ENCODE results near the gene CROCC. TPM values are rescaled to one million over a fixed set of nuclear protein-coding genes. Genes with fewer than 3 reads are reported as not detected.

Gene CROCC
- total RNA-seq, 4 donors from 2014 or later = 19.5 to 63.8 (median 23.3) TPM

GRCh38 chr1:16988210-16988609 lies 66.5 kb downstream of the CROCC start:
- no peak for DNase-seq (ENCODE audit: low spot score in 2 of 2)
- TF ChIP-seq CTCF (IDR thresholded peaks at IDR 0.05) (no peak), POLR2A (IDR thresholded peaks at IDR 0.05) (no peak)
- intact Hi-C loops (cut with DNase I; ENCODE audit: low total_unique reads) = no loop called here
- WGBS, 2 donors = 69 to 91% methylated on average over 13 of the region's 13 CpGs
- no peak overlapping the region for H3K4me3 ChIP-seq (ENCODE audit: low read depth, poor library complexity, severe bottlenecking)

GRCh38 chr1:16989676-16990391 lies 68.1 kb downstream of the CROCC start:
- DNase-seq (ENCODE audit: low spot score in 2 of 2) = no peak
- no peak overlapping the region for H3K4me3 ChIP-seq (ENCODE audit: low read depth, poor library complexity, severe bottlenecking)
- WGBS, 2 donors = 92 to 93% methylated on average over 13 to 19 of the region's 22 CpGs
- intact Hi-C loops (cut with DNase I; ENCODE audit: low total_unique reads) = no loop called here
- TF ChIP-seq POLR2A (IDR thresholded peaks at IDR 0.05) = no peak
- no peak for TF ChIP-seq CTCF (IDR thresholded peaks at IDR 0.05)

GRCh38 chr1:16991571-16991970 lies 69.8 kb downstream of the CROCC start:
- DNase-seq (ENCODE audit: low spot score in 2 of 2) = no peak
- TF ChIP-seq CTCF (IDR thresholded peaks at IDR 0.05) = no peak
- no peak for TF ChIP-seq POLR2A (IDR thresholded peaks at IDR 0.05)
- no peak overlapping the region for H3K4me3 ChIP-seq (ENCODE audit: low read depth, poor library complexity, severe bottlenecking)
- WGBS, 2 donors = 97 to 98% methylated on average over 11 to 12 of the region's 12 CpGs
- intact Hi-C loops (cut with DNase I; ENCODE audit: low total_unique reads) = no loop called here

GRCh38 chr1:16992102-16992501 lies 70.4 kb downstream of the CROCC start:
- intact Hi-C loops (cut with DNase I; ENCODE audit: low total_unique reads) = no loop called here
- TF ChIP-seq CTCF (IDR thresholded peaks at IDR 0.05) (no peak), POLR2A (IDR thresholded peaks at IDR 0.05) (no peak)
- H3K4me3 ChIP-seq (ENCODE audit: low read depth, poor library complexity, severe bottlenecking) = no peak overlapping the region
- DNase-seq (ENCODE audit: low spot score in 2 of 2) = no peak
- 88 to 96% methylated on average over 11 to 12 of the region's 12 CpGs for WGBS, 2 donors

- intact Hi-C loops (cut with DNase I; ENCODE audit: low total_unique reads) = no loop called here
- TF ChIP-seq CTCF (IDR thresholded peaks at IDR 0.05) (no peak), POLR2A (IDR thresholded peaks at IDR 0.05) (no peak)
- DNase-seq (ENCODE audit: low spot score in 2 of 2) = no peak
- 91 to 95% methylated on average over 9 of the region's 9 CpGs for WGBS, 2 donors
- H3K4me3 ChIP-seq (ENCODE audit: low read depth, poor library complexity, severe bottlenecking) = no peak overlapping the region
These were observed 70.9 kb downstream of the CROCC start for GRCh38 chr1:16992675-16993074.

Data from lower leg skin (tissue), 4 donors.